ENCODE data around the gene ITFG1.

GRCh38 chr16:47463771-47464624, 3.1 kb upstream of the ITFG1 start:
- TF ChIP-seq RARB (CRISPR knock-in tag; IDR thresholded peaks at IDR 0.05): no peak
- no peak for TF ChIP-seq CSRNP3 (CRISPR knock-in tag; IDR thresholded peaks at IDR 0.05)
- no peak for TF ChIP-seq TCF4 (CRISPR knock-in tag; IDR thresholded peaks at IDR 0.05; ENCODE audit: borderline replicate concordance)
- TF ChIP-seq BACH2 (CRISPR knock-in tag; IDR thresholded peaks at IDR 0.05; ENCODE audit: borderline replicate concordance): no peak
- no peak for TF ChIP-seq PPARA (CRISPR knock-in tag; IDR thresholded peaks at IDR 0.05; ENCODE audit: borderline replicate concordance)
- no peak for TF ChIP-seq ZFP3 (CRISPR knock-in tag; IDR thresholded peaks at IDR 0.05)
- no peak for TF ChIP-seq SNAI2 (CRISPR knock-in tag; IDR thresholded peaks at IDR 0.05)
- no peak for TF ChIP-seq ZNF565 (CRISPR knock-in tag; conservative IDR thresholded peaks at IDR 0.05; ENCODE audit: low read depth)
- TF ChIP-seq, protein P1, sequence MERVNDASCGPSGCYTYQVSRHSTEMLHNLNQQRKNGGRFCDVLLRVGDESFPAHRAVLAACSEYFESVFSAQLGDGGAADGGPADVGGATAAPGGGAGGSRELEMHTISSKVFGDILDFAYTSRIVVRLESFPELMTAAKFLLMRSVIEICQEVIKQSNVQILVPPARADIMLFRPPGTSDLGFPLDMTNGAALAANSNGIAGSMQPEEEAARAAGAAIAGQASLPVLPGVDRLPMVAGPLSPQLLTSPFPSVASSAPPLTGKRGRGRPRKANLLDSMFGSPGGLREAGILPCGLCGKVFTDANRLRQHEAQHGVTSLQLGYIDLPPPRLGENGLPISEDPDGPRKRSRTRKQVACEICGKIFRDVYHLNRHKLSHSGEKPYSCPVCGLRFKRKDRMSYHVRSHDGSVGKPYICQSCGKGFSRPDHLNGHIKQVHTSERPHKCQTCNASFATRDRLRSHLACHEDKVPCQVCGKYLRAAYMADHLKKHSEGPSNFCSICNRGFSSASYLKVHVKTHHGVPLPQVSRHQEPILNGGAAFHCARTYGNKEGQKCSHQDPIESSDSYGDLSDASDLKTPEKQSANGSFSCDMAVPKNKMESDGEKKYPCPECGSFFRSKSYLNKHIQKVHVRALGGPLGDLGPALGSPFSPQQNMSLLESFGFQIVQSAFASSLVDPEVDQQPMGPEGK (CRISPR knock-in tag; IDR thresholded peaks at IDR 0.05; ENCODE audit: borderline replicate concordance): no peak
- no peak for TF ChIP-seq CSDC2 (CRISPR knock-in tag; IDR thresholded peaks at IDR 0.05)
- no peak for TF ChIP-seq ZC3H10 (CRISPR knock-in tag; IDR thresholded peaks at IDR 0.05)
- TF ChIP-seq GLIS3 (CRISPR knock-in tag; IDR thresholded peaks at IDR 0.05): no peak
